DND-41 (cell line): ENCODE measurements around the gene GRIP2.

Experiments used
- ATAC-seq: fragments of 200-7000 bp; cut with Tn5 transposase; 3 replicates; pipeline ENCODE4 v1.9.1; 2021; ENCODE audit warnings: low read depth; ENCODE audit not compliant: insufficient read depth
- DNase-seq: peaks from one replicate; pipeline ENCODE4 v3.0.0-alpha.2; 2020
- H2AFZ ChIP-seq: 2 replicates; pipeline ENCODE4 v1.6.0; 2012; ENCODE audit warnings: low read depth, low read length
- H3K27ac ChIP-seq: 2 replicates; pipeline ENCODE4 v1.5.1; 2012; ENCODE audit warnings: low read length, inconsistent platforms
- H3K27me3 ChIP-seq: fragments of 200-600 bp; sonication (generic); 2 replicates; pipeline ENCODE4 v1.6.0; 2012; ENCODE audit warnings: low read length, mild to moderate bottlenecking, inconsistent platforms; ENCODE audit not compliant: insufficient read depth, poor library complexity
- H3K36me3 ChIP-seq: 2 replicates; pipeline ENCODE4 v1.5.1; 2012; ENCODE audit warnings: low read length, inconsistent platforms; ENCODE audit not compliant: insufficient read depth
- H3K4me1 ChIP-seq: 2 replicates; pipeline ENCODE4 v1.5.1; 2012; ENCODE audit warnings: mild to moderate bottlenecking, low read length; ENCODE audit not compliant: insufficient read depth
- H3K4me2 ChIP-seq: 2 replicates; pipeline ENCODE4 v1.6.0; 2012; ENCODE audit warnings: mild to moderate bottlenecking, moderate library complexity, low read length, inconsistent platforms; ENCODE audit not compliant: insufficient read depth
- H3K4me3 ChIP-seq, 2 experiments: fragments of 200-600 bp in 1 of 2; shearing (Covaris generic) in 1 of 2; 2 replicates each; pipeline ENCODE4 v1.5.1; 2012 to 2016; ENCODE audit warnings: inconsistent platforms in 2 of 2, low read length in 2 of 2, mild to moderate bottlenecking in 2 of 2, low read depth in 1 of 2, moderate library complexity in 1 of 2
- H3K79me2 ChIP-seq: 2 replicates; pipeline ENCODE4 v1.6.0; 2012; ENCODE audit warnings: low read length, inconsistent platforms; ENCODE audit not compliant: insufficient read depth
- H3K9ac ChIP-seq: 2 replicates; pipeline ENCODE4 v1.6.0; 2012; ENCODE audit warnings: low read depth, mild to moderate bottlenecking, inconsistent platforms, low read length, moderate library complexity
- H3K9me3 ChIP-seq: 2 replicates; pipeline ENCODE4 v1.5.1; 2012; ENCODE audit warnings: low read length, moderate library complexity, mild to moderate bottlenecking, inconsistent platforms; ENCODE audit not compliant: insufficient read depth, severe bottlenecking
- H4K20me1 ChIP-seq: 2 replicates; pipeline ENCODE4 v1.6.0; 2012; ENCODE audit warnings: low read length; ENCODE audit not compliant: insufficient read depth
- CTCF ChIP-seq: IDR thresholded peaks from 2 replicates; pipeline ENCODE4 v1.5.1; 2012; ENCODE audit warnings: borderline replicate concordance, low read length, moderate library complexity, mild to moderate bottlenecking; ENCODE audit not compliant: poor library complexity, severe bottlenecking; ENCODE audit errors: extremely low read depth
- EZH2 ChIP-seq: IDR thresholded peaks from 3 replicates; pipeline ENCODE4 v1.6.1; 2012; ENCODE audit warnings: borderline replicate concordance, low read depth, mild to moderate bottlenecking, moderate library complexity, low read length, inconsistent platforms; ENCODE audit not compliant: severe bottlenecking

GRIP2 gene

GRCh38 chr3:14503706-14504065 lies 36.5 kb downstream of the GRIP2 start:
- H4K20me1 ChIP-seq = no peaks in the 10 kb centered on the region
- peaks cover 3% of the 10 kb centered on the region for H3K27me3 ChIP-seq
- no peak overlapping the region for H3K27ac ChIP-seq
- H2AFZ ChIP-seq = no peak overlapping the region
- ATAC-seq = no peak
- no peaks in the 10 kb centered on the region for H3K4me1 ChIP-seq
- DNase-seq = no peak
- peaks cover 10% of the 10 kb centered on the region for H3K9me3 ChIP-seq
- H3K4me3 ChIP-seq = no peak overlapping the region
- H3K79me2 ChIP-seq = no peaks in the 10 kb centered on the region
- no peak overlapping the region for H3K9ac ChIP-seq
- TF ChIP-seq CTCF = no peak
- TF ChIP-seq EZH2 = no peak
- H3K36me3 ChIP-seq = no peaks in the 10 kb centered on the region
- no peak overlapping the region for H3K4me2 ChIP-seq

- Histone ChIP-seq H3K79me2 (no peaks in the 10 kb centered on the region), H3K36me3 (no peaks in the 10 kb centered on the region), H3K9ac (no peak overlapping the region), H3K9me3 (peaks cover 10% of the 10 kb centered on the region), H3K4me1 (no peaks in the 10 kb centered on the region), H3K4me3 (no peak overlapping the region), H3K4me2 (no peak overlapping the region), H4K20me1 (no peaks in the 10 kb centered on the region), H2AFZ (no peak overlapping the region), H3K27ac (no peak overlapping the region), H3K27me3 (peaks cover 3% of the 10 kb centered on the region)
- ATAC-seq (no peak), DNase-seq (no peak)
- TF ChIP-seq CTCF (no peak), EZH2 (no peak)
These were observed 37.0 kb downstream of the GRIP2 start for GRCh38 chr3:14503033-14503705.

GRCh38 chr3:14502472-14502871 lies 37.7 kb downstream of the GRIP2 start:
- Histone ChIP-seq H3K9ac (no peak overlapping the region), H3K4me2 (no peak overlapping the region), H3K4me1 (no peaks in the 10 kb centered on the region), H3K36me3 (no peaks in the 10 kb centered on the region), H3K9me3 (peaks cover 10% of the 10 kb centered on the region), H3K27ac (no peak overlapping the region), H3K4me3 (no peak overlapping the region), H2AFZ (no peak overlapping the region), H4K20me1 (no peaks in the 10 kb centered on the region), H3K79me2 (no peaks in the 10 kb centered on the region), H3K27me3 (peaks cover 3% of the 10 kb centered on the region)
- DNase-seq (no peak), ATAC-seq (no peak)
- TF ChIP-seq CTCF (no peak), EZH2 (no peak)
